GM08714 (cell line): ENCODE measurements around the gene RARA.

ENCODE experiments used
- H3K4me3 ChIP-seq: fragments of 200-500 bp; sonication (Bioruptor generic); 2 replicates; pipeline ENCODE4 v1.5.1; 2014; ENCODE audit warnings: mild to moderate bottlenecking, low read length, inconsistent platforms
- ZNF274 ChIP-seq: IDR thresholded peaks from 2 replicates; pipeline ENCODE4 v1.6.1; 2012; ENCODE audit warnings: mild to moderate bottlenecking, low read depth, low read length

RARA gene

DNA sequence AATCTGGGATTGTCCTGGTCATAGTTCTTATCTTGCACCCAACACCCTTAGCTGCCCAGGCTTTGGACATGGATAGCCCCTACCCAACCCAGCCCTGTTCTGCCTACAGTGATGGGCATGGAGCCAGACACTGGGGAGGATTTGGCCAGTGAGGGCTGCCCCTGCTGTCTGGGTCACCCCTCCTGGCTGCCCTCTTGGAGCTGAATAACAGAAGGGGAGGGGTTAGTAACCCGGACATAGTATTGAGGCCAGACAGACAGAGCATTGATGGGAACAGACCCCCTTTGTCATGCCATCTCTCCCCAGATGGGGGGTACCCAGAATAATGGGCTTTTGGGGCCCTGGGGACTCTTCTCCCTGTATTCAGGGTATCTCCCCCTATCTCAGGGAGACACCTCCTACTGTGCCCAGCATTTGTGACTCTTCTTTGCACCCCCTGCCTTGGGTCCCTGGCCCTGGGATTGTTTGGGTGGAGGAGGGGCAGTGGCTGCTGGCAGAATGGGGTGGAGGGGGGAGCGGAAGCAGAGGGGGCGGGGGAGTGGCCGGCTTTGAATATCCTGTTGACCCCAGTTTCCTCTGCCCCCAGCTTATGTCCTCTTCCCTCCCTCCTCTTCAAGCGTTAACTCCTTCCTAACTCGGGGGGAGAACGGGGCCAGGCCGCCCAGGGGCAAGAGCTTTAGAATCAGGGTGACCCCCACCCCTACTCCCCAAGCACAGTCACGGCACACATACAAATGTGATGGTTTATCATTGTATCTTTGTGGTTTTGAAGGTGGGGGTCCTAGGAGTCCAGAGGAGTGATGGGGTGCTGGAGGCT is 38.5 kb downstream of the RARA start:
- no peak for TF ChIP-seq ZNF274
- no peak overlapping the region for H3K4me3 ChIP-seq

- no peak overlapping the region for H3K4me3 ChIP-seq
- no peak for TF ChIP-seq ZNF274
These were observed 39.1 kb downstream of the RARA start for GRCh38 chr17:40348136-40348504.

GRCh38 chr17:40348562-40349476 is 39.8 kb downstream of the RARA start:
- TF ChIP-seq ZNF274 = no peak
- no peak overlapping the region for H3K4me3 ChIP-seq

GRCh38 chr17:40349477-40349894 is 40.5 kb downstream of the RARA start:
- no peak for TF ChIP-seq ZNF274
- no peak overlapping the region for H3K4me3 ChIP-seq

DNA sequence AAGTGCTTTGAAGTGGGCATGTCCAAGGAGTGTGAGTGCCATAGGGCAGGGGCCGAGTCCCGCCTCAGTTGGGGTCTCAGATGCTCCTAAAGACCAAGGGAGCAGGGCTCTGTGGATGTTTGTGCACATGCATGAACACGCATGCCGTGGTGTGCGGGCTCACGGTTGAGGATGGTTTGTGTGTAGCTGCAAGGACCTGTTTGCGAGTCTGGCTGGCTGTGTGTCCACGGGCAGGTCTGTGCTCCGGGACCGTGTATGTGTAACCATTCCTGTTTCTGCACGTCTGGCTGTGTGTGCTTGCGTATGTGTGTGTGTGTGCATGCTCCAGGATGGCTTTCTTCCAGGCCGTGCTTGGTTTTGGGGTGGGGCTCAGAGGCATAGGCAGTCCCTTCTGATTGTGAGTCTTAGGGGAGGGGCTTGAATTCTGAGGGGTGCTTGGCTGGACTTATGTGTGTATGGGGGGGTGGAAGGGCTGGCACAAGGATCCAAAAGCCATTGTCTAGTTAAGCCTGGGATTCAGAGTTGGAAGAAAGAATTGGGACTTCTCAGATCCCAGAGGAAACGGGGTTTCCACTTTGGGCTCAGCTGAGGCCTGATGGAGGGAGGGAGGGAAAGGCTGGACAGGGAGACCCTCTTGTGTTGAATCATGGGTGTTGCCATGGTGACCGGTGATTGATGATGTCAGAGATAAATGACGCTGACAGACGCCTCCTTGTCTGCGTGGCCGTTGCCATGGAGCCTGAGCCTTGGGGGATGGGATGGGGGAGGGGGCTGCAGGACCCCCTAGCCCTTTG is 41.1 kb downstream of the RARA start:
- H3K4me3 ChIP-seq = no peak overlapping the region
- no peak for TF ChIP-seq ZNF274

GRCh38 chr17:40350689-40351358 is 41.8 kb downstream of the RARA start:
- TF ChIP-seq ZNF274 = no peak
- no peak overlapping the region for H3K4me3 ChIP-seq

- no peak overlapping the region for H3K4me3 ChIP-seq
- no peak for TF ChIP-seq ZNF274
These were observed 42.6 kb downstream of the RARA start for GRCh38 chr17:40351359-40352236.

GRCh38 chr17:40352237-40352778 is 43.3 kb downstream of the RARA start:
- TF ChIP-seq ZNF274 = no peak
- no peak overlapping the region for H3K4me3 ChIP-seq

- TF ChIP-seq ZNF274 = no peak
- no peak overlapping the region for H3K4me3 ChIP-seq
These were observed 43.9 kb downstream of the RARA start for GRCh38 chr17:40352779-40353394.

GRCh38 chr17:40354221-40355122 is 45.5 kb downstream of the RARA start:
- no peak for TF ChIP-seq ZNF274
- H3K4me3 ChIP-seq = no peak overlapping the region

- no peak overlapping the region for H3K4me3 ChIP-seq
- no peak for TF ChIP-seq ZNF274
These were observed 46.3 kb downstream of the RARA start for GRCh38 chr17:40355123-40355803.
